Subcutaneous abdominal adipose tissue (tissue), 5 donors: ENCODE measurements around the gene CHST9.

ENCODE experiments used
- H3K27ac ChIP-seq: one replicate; pipeline ENCODE4 v1.7.0; 2013; ENCODE audit warnings: low read depth, mild to moderate bottlenecking, inconsistent platforms, low read length, moderate library complexity
- H3K27me3 ChIP-seq, 5 donors: one replicate each; pipeline ENCODE4 v1.7.0; 2013; ENCODE audit warnings: low read length in 5 of 5, inconsistent platforms in 1 of 5; ENCODE audit not compliant: control insufficient read depth in 5 of 5, insufficient read depth in 4 of 5
- H3K36me3 ChIP-seq, 5 donors: one replicate each; pipeline ENCODE4 v1.7.0; 2013; ENCODE audit warnings: low read length in 5 of 5; ENCODE audit not compliant: control insufficient read depth in 5 of 5, insufficient read depth in 5 of 5
- H3K4me1 ChIP-seq, 5 donors: one replicate each; pipeline ENCODE4 v1.7.0; 2013; ENCODE audit warnings: low read length in 5 of 5, mild to moderate bottlenecking in 3 of 5, moderate library complexity in 1 of 5; ENCODE audit not compliant: control insufficient read depth in 5 of 5, insufficient read depth in 5 of 5
- H3K4me3 ChIP-seq, 5 donors: one replicate each; pipeline ENCODE4 v1.7.0; 2013; ENCODE audit warnings: low read length in 5 of 5, low read depth in 1 of 5
- H3K9ac ChIP-seq, 5 donors: one replicate each; pipeline ENCODE4 v1.7.0; 2013; ENCODE audit warnings: low read length in 5 of 5, mild to moderate bottlenecking in 4 of 5, moderate library complexity in 3 of 5
- H3K9me3 ChIP-seq, 5 donors: one replicate each; pipeline ENCODE4 v1.7.0; 2013; ENCODE audit warnings: low read length in 5 of 5; ENCODE audit not compliant: control insufficient read depth in 5 of 5
- donor health status: healthy.
- donor health status: healthy.
- donor health status: healthy.
- donor health status: healthy.
- donor health status: healthy.

Gene CHST9

DNA sequence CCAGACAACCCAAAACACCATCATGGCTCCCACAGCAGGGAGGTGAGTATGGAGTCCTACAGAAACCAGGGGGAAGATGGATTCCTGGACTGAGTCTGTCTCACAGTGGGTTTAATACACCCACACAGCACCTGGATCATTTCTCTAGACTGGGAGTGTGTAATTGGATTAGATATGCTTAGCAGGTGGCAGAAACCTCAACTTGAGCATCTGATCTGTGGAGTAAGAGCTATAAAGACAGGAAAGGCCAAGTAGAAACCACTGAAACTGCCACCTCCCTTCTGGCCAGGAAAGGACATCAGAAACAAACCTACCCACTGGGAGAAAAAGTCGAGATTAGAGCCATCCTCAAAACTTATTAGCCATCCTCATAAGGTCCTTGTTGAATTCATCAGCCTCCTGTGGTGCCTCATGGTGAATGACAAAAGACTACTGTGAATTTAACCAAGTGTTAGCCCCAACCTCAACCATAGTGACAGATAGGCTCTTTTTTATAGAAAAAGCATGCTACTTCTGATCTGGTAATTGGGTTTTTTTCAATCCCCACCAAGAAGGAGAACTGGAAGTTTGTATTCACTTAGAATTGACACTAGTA, 28.1 kb upstream of the CHST9 start:
- no peaks in the 10 kb centered on the region for H3K27me3 ChIP-seq
- H3K27ac ChIP-seq = no peak overlapping the region
- H3K36me3 ChIP-seq = no peaks in the 10 kb centered on the region
- H3K9me3 ChIP-seq = no peaks in the 10 kb centered on the region
- peaks cover 0 to 1% (median 0%) of the 10 kb centered on the region in 5 donors for H3K4me1 ChIP-seq
- H3K9ac ChIP-seq = no peak overlapping the region
- no peak overlapping the region for H3K4me3 ChIP-seq

GRCh38 chr18:27211569-27211968, 26.5 kb upstream of the CHST9 start:
- no peaks in the 10 kb centered on the region for H3K27me3 ChIP-seq

GRCh38 chr18:27206411-27206810, 21.3 kb upstream of the CHST9 start:
- Histone ChIP-seq H3K27me3 (no peaks in the 10 kb centered on the region), H3K9me3 (no peaks in the 10 kb centered on the region), H3K4me1 (no peaks in the 10 kb centered on the region), H3K27ac (no peak overlapping the region), H3K9ac (no peak overlapping the region), H3K4me3 (no peak overlapping the region), H3K36me3 (no peaks in the 10 kb centered on the region)

More at GRCh38 chr18:27211569-27211968, 26.5 kb upstream of the CHST9 start:
- Histone ChIP-seq H3K9ac (no peak overlapping the region), H3K9me3 (no peaks in the 10 kb centered on the region), H3K27ac (no peak overlapping the region), H3K36me3 (no peaks in the 10 kb centered on the region), H3K4me3 (no peak overlapping the region), H3K4me1 (peaks cover 0 to 1% (median 0%) of the 10 kb centered on the region in 5 donors)

DNA sequence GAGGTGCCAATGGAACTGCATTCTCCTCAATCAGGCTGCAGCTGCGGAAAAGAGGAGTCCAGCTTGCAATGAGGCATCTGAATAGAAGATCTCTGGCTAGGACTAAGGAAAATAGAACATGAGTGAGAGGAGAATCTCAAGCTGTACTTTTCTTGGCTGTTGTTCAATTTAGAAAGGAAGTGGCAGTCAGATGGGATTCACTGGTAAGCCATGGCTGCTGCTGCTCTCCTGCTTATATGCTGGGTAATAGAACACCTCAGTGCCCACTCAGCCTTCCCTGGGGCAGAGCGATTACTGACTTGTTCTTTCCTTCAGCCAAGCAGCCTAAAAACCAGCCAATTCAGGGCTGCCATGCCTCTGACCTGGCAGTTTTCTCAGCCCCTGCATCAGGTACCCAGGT, 17.6 kb upstream of the CHST9 start:
- Histone ChIP-seq H3K4me3 (no peak overlapping the region), H3K27ac (no peak overlapping the region), H3K27me3 (no peaks in the 10 kb centered on the region), H3K9me3 (no peaks in the 10 kb centered on the region), H3K36me3 (no peaks in the 10 kb centered on the region), H3K9ac (no peak overlapping the region), H3K4me1 (peaks cover 0 to 3% (median 0%) of the 10 kb centered on the region in 5 donors)

DNA sequence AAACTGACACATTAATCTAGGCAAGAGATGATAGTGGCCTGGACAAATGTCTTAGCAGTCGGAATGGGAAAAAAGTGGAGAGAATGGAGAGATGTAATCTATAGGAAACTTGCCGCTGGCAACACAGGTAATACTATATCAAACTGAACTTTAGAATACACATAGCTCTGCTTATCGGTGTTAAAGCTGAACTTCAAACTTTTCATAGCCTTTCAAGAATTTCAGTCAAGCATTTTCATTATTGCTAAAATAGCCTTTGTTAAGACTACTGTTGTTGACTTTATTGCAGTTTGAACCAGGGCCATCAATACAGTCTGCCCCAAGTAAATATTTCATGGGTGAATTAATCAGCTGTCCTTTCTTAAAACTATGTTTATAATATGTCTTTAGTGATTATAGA, 12.9 kb upstream of the CHST9 start:
- Histone ChIP-seq H3K4me3 (no peak overlapping the region), H3K9ac (no peak overlapping the region), H3K9me3 (no peaks in the 10 kb centered on the region), H3K4me1 (peaks cover 0 to 4% (median 0%) of the 10 kb centered on the region in 5 donors), H3K27me3 (no peaks in the 10 kb centered on the region), H3K36me3 (no peaks in the 10 kb centered on the region), H3K27ac (no peak overlapping the region)

DNA sequence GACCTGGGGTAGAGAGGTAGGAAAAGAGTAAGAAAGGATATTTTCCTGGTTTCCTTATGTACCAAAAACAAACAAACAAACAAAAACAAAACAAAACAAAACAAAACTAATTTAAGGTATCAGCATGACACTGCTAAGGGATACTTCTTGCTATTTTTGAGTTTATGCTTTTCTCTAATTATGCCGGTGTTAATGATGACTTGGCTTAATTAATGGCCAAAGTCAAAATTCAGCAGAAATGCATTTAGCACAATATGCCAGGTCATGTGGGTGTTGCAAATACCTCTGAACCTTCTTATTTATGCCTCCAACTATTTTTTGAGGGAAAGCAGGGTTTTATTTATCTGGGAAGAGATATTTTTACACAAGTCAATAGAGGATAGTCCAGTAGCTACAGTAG, 3.2 kb upstream of the CHST9 start:
- H3K36me3 ChIP-seq = no peaks in the 10 kb centered on the region
- peaks cover 8 to 21% (median 12%) of the 10 kb centered on the region in 5 donors for H3K27me3 ChIP-seq
- H3K9ac ChIP-seq = no peak overlapping the region
- no peaks in the 10 kb centered on the region for H3K9me3 ChIP-seq
- H3K4me3 ChIP-seq = no peak overlapping the region
- H3K27ac ChIP-seq = no peak overlapping the region
- peaks cover 0 to 7% (median 4%) of the 10 kb centered on the region in 5 donors for H3K4me1 ChIP-seq

DNA sequence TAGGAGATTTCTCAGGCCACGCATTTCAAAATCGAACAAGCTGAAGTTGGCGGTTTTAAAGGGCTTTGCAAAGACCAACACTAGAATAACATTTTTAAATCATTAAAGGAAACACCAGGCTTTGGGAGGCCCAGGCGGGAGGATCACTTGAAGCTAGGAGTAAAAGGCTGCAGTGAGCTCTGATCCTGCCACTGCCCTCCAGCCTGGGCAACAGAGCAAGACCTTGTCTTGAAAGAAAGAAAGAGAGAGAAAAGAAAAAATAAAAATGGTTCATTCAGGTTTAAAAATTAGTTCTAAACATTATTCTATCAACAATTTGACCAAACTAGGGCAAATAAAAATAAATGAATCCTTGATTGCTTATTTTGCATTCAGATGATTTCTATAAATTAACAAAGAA, 789 bp upstream of the CHST9 start:
- H3K4me3 ChIP-seq = no peak overlapping the region
- no peak overlapping the region for H3K27ac ChIP-seq
- H3K4me1 ChIP-seq = peaks cover 0 to 7% (median 4%) of the 10 kb centered on the region in 5 donors
- peaks cover 8 to 21% (median 12%) of the 10 kb centered on the region in 5 donors for H3K27me3 ChIP-seq
- H3K9me3 ChIP-seq = no peaks in the 10 kb centered on the region
- H3K9ac ChIP-seq = no peak overlapping the region
- H3K36me3 ChIP-seq = no peaks in the 10 kb centered on the region

- H3K9ac ChIP-seq = no peak overlapping the region
- no peaks in the 10 kb centered on the region for H3K36me3 ChIP-seq
- H3K4me1 ChIP-seq = peaks cover 0 to 7% (median 4%) of the 10 kb centered on the region in 5 donors
- H3K27me3 ChIP-seq = peaks cover 8 to 21% (median 12%) of the 10 kb centered on the region in 5 donors
- no peak overlapping the region for H3K4me3 ChIP-seq
- H3K9me3 ChIP-seq = no peaks in the 10 kb centered on the region
- no peak overlapping the region for H3K27ac ChIP-seq
These were observed 738 bp downstream of the CHST9 start for GRCh38 chr18:27184115-27185024.

DNA sequence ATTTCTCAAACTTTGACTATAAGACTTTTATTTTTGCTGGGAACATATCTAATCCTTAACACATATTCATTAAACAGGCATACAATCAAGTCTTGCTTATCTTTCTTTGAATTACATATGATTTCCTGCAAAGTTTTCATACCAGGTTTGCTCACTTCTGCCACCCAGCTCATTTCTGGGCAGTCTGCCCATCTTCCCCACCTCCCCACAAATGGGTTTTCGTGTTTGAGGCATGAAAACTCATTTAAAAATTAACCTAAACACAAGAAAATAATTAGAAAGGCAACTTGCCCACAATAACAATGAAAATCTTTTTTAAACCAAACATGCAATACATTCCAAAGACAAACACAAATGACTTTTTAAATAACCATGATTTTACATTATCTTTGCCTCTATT, 3.4 kb downstream of the CHST9 start:
- H3K9ac ChIP-seq = no peak overlapping the region
- H3K4me3 ChIP-seq = no peak overlapping the region
- no peaks in the 10 kb centered on the region for H3K36me3 ChIP-seq
- H3K9me3 ChIP-seq = no peaks in the 10 kb centered on the region
- no peak overlapping the region for H3K27ac ChIP-seq
- peaks cover 8 to 19% (median 12%) of the 10 kb centered on the region in 5 donors for H3K27me3 ChIP-seq
- H3K4me1 ChIP-seq = peaks cover 0 to 7% (median 4%) of the 10 kb centered on the region in 5 donors

GRCh38 chr18:27178424-27178823, 6.7 kb downstream of the CHST9 start:
- no peaks in the 10 kb centered on the region for H3K9me3 ChIP-seq
- peaks cover 0 to 4% (median under 1%) of the 10 kb centered on the region in 5 donors for H3K27me3 ChIP-seq
- H3K4me3 ChIP-seq = no peak overlapping the region
- H3K4me1 ChIP-seq = no peaks in the 10 kb centered on the region
- H3K27ac ChIP-seq = no peak overlapping the region
- H3K9ac ChIP-seq = no peak overlapping the region
- no peaks in the 10 kb centered on the region for H3K36me3 ChIP-seq
